Measurements from ENCODE around the gene EIF5AL1.

- no peak for TF ChIP-seq MTA1 (CRISPR knock-in tag; IDR thresholded peaks at IDR 0.05; ENCODE audit: borderline replicate concordance)
- TF ChIP-seq FOSL2 (CRISPR knock-in tag; IDR thresholded peaks at IDR 0.05), result no peak
- TF ChIP-seq NFE2 (CRISPR knock-in tag; IDR thresholded peaks at IDR 0.05), result no peak
- no peak for TF ChIP-seq RCOR2 (CRISPR knock-in tag; IDR thresholded peaks at IDR 0.05)
- no peak for TF ChIP-seq ESRRA (CRISPR knock-in tag; IDR thresholded peaks at IDR 0.05; ENCODE audit: low read depth)
- TF ChIP-seq CSRNP2 (CRISPR knock-in tag; conservative IDR thresholded peaks at IDR 0.05; ENCODE audit: low read depth), result no peak
- no peak for TF ChIP-seq TGIF2 (CRISPR knock-in tag; IDR thresholded peaks at IDR 0.05)
- TF ChIP-seq, protein P1, sequence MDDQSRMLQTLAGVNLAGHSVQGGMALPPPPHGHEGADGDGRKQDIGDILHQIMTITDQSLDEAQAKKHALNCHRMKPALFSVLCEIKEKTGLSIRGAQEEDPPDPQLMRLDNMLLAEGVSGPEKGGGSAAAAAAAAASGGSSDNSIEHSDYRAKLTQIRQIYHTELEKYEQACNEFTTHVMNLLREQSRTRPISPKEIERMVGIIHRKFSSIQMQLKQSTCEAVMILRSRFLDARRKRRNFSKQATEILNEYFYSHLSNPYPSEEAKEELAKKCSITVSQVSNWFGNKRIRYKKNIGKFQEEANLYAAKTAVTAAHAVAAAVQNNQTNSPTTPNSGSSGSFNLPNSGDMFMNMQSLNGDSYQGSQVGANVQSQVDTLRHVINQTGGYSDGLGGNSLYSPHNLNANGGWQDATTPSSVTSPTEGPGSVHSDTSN (CRISPR knock-in tag; IDR thresholded peaks at IDR 0.05; ENCODE audit: borderline replicate concordance), result no peak
- TF ChIP-seq SMAD3 (CRISPR knock-in tag; IDR thresholded peaks at IDR 0.05), result no peak
- no peak for TF ChIP-seq PATZ1 (CRISPR knock-in tag; IDR thresholded peaks at IDR 0.05)
- no peak for TF ChIP-seq EP300 (IDR thresholded peaks at IDR 0.05; ENCODE audit: low read depth in 2 of 2, low read length in 2 of 2)
- no peak for TF ChIP-seq EP300 (CRISPR knock-in tag; IDR thresholded peaks at IDR 0.05; ENCODE audit: borderline replicate concordance)
- TF ChIP-seq ZNF138 (CRISPR knock-in tag; IDR thresholded peaks at IDR 0.05; ENCODE audit: low read depth), result no peak
These were observed 14.0 kb upstream of the EIF5AL1 start for GRCh38 chr10:79498291-79498829.
